HL-60 (cell line): Measurements from ENCODE around the gene OR52H1.

Source experiments
- DNase-seq, 2 experiments: peaks; one replicate each; pipeline ENCODE4 v3.0.0-alpha.2; 2010 to 2020; ENCODE audit warnings: low read depth in 1 of 2, low spot score in 1 of 2
- H3K27ac ChIP-seq: fragments of 250-450 bp; sonication (Bioruptor Pico); replicated peaks from 2 replicates; pipeline ENCODE4 v1.5.1; 2020; ENCODE audit warnings: mild to moderate bottlenecking, moderate library complexity
- H3K27me3 ChIP-seq: fragments of 250-450 bp; sonication (Bioruptor Pico); 2 replicates; pipeline ENCODE4 v1.5.1; 2021; ENCODE audit warnings: mild to moderate bottlenecking, moderate library complexity; ENCODE audit not compliant: insufficient read depth, poor library complexity, severe bottlenecking
- H3K4me3 ChIP-seq: replicated peaks from 2 replicates; pipeline ENCODE4 v1.5.1; 2011; ENCODE audit warnings: mild to moderate bottlenecking, control low read depth, low read length; ENCODE audit not compliant: insufficient read depth
- GABPA ChIP-seq: IDR thresholded peaks from 2 replicates; pipeline ENCODE4 v1.6.1; 2012; ENCODE audit warnings: low read depth
- POLR2AphosphoS5 ChIP-seq: IDR thresholded peaks from 2 replicates; pipeline ENCODE4 v1.6.1; 2012; ENCODE audit warnings: low read depth
- SPI1 ChIP-seq: IDR thresholded peaks from 2 replicates; pipeline ENCODE4 v1.6.1; 2012; ENCODE audit warnings: low read depth, mild to moderate bottlenecking, borderline replicate concordance
- TF ChIP-seq, protein P1 (sequence below): IDR thresholded peaks from one replicate; pipeline ENCODE4 v1.5.1; 2011; ENCODE audit warnings: low read length, control low read depth, inconsistent platforms; ENCODE audit not compliant: insufficient read depth
- TF ChIP-seq, protein P2 (sequence below): IDR thresholded peaks from 2 replicates; pipeline ENCODE4 v1.6.1; 2012; ENCODE audit warnings: low read depth; ENCODE audit not compliant: insufficient replicate concordance

The OR52H1 gene

DNA sequence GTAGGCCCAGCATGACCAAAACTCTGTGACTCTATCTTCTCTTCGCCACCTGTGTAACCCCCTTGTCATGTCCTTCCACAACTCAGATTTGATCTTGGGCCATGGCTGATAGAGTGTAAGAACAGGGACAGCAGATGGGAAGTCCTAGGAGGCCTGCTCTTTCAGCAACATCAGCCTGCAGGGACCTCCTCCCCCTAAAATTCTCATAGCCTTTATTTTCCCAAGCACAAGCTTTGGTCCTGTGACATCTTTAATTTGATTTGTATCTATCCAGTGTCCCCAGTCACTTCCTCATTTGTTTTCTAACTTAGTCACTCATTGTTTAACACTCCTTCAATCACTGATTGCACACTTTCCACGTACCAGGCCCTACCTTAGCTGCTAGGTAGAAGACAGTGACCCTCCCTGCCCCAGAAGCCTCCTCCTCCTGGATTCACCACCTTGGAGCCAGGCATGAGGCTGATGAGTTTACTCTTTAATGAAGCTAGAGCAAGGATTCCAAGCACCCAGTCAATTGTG, 43.9 kb downstream of the OR52H1 start:
- DNase-seq, result no peak
- Histone ChIP-seq H3K27me3 (peaks cover 2% of the 10 kb centered on the region), H3K4me3 (no peak overlapping the region), H3K27ac (no peak overlapping the region)
- TF ChIP-seq, protein P1, sequence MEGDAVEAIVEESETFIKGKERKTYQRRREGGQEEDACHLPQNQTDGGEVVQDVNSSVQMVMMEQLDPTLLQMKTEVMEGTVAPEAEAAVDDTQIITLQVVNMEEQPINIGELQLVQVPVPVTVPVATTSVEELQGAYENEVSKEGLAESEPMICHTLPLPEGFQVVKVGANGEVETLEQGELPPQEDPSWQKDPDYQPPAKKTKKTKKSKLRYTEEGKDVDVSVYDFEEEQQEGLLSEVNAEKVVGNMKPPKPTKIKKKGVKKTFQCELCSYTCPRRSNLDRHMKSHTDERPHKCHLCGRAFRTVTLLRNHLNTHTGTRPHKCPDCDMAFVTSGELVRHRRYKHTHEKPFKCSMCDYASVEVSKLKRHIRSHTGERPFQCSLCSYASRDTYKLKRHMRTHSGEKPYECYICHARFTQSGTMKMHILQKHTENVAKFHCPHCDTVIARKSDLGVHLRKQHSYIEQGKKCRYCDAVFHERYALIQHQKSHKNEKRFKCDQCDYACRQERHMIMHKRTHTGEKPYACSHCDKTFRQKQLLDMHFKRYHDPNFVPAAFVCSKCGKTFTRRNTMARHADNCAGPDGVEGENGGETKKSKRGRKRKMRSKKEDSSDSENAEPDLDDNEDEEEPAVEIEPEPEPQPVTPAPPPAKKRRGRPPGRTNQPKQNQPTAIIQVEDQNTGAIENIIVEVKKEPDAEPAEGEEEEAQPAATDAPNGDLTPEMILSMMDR, result no peak
- TF ChIP-seq SPI1, result peak; percentile 65

DNA sequence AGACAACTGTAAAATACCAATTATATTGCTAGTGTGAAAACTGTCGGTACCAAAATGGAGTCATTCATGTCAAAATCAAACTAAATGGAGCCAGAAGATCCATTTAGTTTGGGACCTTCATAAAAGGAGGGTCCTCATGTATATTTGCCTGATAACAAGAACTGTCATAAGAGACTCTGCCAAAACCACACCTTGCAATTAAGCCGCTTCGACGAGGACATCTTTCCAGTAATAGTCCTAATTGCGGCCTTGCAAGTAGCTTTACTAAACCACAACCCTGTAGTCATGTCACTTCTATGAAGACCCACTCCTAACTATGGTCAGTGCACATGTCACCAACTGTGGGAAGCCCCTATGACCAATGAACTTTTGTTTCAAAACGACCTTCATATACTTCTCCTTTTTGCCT, 47.9 kb downstream of the OR52H1 start:
- Histone ChIP-seq H3K27me3 (peaks cover under 1% of the 10 kb centered on the region), H3K4me3 (no peak overlapping the region), H3K27ac (no peak overlapping the region)
- DNase-seq, result no peak
- TF ChIP-seq GABPA, result no peak
- no peak for TF ChIP-seq SPI1
- TF ChIP-seq, protein P2, sequence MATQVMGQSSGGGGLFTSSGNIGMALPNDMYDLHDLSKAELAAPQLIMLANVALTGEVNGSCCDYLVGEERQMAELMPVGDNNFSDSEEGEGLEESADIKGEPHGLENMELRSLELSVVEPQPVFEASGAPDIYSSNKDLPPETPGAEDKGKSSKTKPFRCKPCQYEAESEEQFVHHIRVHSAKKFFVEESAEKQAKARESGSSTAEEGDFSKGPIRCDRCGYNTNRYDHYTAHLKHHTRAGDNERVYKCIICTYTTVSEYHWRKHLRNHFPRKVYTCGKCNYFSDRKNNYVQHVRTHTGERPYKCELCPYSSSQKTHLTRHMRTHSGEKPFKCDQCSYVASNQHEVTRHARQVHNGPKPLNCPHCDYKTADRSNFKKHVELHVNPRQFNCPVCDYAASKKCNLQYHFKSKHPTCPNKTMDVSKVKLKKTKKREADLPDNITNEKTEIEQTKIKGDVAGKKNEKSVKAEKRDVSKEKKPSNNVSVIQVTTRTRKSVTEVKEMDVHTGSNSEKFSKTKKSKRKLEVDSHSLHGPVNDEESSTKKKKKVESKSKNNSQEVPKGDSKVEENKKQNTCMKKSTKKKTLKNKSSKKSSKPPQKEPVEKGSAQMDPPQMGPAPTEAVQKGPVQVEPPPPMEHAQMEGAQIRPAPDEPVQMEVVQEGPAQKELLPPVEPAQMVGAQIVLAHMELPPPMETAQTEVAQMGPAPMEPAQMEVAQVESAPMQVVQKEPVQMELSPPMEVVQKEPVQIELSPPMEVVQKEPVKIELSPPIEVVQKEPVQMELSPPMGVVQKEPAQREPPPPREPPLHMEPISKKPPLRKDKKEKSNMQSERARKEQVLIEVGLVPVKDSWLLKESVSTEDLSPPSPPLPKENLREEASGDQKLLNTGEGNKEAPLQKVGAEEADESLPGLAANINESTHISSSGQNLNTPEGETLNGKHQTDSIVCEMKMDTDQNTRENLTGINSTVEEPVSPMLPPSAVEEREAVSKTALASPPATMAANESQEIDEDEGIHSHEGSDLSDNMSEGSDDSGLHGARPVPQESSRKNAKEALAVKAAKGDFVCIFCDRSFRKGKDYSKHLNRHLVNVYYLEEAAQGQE, result no peak
- TF ChIP-seq, protein P1, result no peak
- no peak for TF ChIP-seq POLR2AphosphoS5

DNA sequence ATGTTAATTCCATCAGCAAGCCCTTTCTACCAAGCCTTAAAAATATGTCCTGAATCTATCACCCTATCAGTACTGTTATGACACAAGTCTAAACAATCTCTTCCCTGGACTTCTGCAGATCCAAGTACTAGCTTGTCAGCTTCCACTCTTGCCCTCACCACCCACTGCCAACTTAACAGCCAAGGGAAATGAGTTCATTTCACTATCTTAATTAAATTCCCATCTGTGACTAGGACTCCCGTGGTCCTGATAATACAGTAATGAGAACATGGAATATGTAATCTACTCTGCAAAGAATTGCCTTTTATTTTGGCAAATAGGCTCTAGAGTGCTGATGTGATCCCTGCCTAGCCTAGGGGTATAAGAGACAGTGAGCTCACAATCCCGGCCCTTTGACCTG, 48.7 kb downstream of the OR52H1 start:
- Histone ChIP-seq H3K27me3 (no peaks in the 10 kb centered on the region), H3K27ac (no peak overlapping the region), H3K4me3 (no peak overlapping the region)
- no peak for TF ChIP-seq POLR2AphosphoS5
- TF ChIP-seq, protein P1, result no peak
- no peak for TF ChIP-seq GABPA
- TF ChIP-seq SPI1, result no peak
- TF ChIP-seq, protein P2, result no peak
- no peak for DNase-seq
